ENCODE data around the gene KLRK1.

DNA sequence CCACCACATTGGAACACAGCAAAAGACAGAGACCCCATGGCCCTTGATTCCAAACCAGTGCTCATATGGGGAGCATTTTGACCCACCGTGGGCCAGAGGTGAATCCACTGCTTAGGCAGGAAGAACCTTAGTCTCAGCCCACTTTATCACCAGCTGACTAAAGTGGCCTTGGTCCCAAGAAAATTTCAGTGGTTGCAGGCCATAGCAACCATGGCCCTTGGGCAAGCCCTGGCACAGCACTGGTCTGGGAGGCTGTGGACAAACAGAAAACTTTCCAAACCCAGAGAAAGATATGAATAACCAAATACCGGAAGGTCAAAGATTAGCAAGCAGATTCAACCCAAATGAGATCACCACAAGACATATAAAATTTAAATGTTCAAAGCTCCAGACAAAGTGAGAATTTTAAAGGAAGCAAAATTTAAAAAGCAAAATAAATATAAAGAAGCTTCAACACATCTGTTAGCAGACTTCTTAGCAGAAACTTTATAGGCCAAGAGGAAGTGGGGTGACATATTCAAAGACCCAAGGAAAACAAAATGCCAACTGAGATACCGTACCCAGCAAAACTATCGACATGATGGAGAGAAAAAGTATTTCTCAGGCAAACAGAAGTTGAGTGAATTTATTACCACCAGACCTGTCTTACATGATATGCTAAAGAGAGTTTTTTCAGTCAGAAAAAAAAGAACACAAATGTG lies 7.8 kb downstream of the KLRK1 start:
- TF ChIP-seq POLR2A (IDR thresholded peaks at IDR 0.05) (no peak), POLR2AphosphoS5 (IDR thresholded peaks at IDR 0.05) (no peak)
- TF ChIP-seq, protein P1, sequence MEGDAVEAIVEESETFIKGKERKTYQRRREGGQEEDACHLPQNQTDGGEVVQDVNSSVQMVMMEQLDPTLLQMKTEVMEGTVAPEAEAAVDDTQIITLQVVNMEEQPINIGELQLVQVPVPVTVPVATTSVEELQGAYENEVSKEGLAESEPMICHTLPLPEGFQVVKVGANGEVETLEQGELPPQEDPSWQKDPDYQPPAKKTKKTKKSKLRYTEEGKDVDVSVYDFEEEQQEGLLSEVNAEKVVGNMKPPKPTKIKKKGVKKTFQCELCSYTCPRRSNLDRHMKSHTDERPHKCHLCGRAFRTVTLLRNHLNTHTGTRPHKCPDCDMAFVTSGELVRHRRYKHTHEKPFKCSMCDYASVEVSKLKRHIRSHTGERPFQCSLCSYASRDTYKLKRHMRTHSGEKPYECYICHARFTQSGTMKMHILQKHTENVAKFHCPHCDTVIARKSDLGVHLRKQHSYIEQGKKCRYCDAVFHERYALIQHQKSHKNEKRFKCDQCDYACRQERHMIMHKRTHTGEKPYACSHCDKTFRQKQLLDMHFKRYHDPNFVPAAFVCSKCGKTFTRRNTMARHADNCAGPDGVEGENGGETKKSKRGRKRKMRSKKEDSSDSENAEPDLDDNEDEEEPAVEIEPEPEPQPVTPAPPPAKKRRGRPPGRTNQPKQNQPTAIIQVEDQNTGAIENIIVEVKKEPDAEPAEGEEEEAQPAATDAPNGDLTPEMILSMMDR (IDR thresholded peaks at IDR 0.05), result no peak
